EL (cell line): ENCODE results near the gene EHMT1.
"Not testable (repeated sequence)": the region's sequence is repeated elsewhere in the genome, so short reads cannot be mapped to it uniquely, and the experiment has no call there.

ENCODE experiments used
- DNase-seq: peaks from one replicate; pipeline ENCODE4 v3.0.0-alpha.2; 2016

The EHMT1 gene

DNA sequence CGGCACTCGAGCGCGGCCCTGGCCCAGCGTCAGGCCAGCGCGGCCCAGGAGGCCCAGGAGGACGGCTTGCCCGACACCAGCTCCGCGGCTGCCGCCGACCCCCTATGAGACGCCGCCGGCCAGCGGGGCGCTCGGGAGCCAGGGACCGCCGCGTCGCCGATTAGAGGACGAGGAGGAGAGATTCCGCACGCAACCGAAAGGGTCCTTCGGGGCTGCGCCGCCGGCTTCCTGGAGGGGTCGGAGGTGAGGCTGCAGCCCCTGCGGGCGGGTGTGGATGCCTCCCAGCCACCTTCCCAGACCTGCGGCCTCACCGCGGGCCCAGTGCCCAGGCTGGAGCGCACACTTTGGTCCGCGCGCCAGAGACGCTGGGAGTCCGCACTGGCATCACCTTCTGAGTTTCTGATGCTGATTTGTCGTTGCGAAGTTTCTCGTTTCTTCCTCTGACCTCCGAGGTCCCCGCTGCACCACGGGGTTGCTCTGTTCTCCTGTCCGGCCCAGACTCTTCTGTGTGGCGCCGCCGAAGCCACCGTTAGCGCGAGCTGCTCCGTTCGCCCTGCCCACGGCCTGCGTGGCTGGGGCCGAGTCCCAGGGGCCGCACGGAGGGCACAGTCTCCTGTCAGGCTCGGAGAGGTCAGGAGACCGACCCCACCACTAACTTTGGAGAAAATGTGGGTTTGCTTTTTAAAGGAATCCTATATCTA, 216.2 kb downstream of the EHMT1 start:
- DNase-seq: no peak

DNA sequence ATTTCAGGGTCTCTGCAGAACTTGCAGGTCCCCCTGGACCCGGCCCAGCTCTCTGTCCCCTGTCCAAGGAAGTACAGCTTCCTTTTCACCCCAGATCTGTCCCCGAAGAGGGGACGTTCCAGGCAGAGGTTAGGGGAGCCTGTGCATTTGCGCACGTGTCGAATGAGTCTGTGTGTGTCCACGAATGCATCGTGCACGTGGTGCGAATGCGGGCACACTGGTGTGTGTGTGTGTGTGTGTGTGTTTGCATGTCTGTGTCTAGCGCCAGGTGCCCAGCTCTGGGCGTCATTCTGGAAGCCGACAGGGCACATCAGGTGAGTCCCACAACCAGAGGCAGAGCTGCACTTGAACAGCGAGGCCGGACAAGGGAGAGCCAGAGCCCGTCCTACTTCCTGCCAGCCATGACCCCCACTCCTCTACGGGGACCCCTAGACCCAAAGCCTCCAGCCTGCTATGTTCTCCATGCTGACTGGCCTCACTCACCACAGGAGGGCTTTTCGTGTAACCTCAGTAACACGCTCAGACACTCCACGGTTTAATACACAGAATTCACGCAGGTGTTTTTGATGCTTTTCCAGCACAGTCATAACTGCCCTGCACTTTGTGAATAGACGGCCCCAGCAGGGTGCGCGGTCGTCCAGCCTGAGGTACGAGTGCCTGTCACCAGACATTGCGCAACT, 217.5 kb downstream of the EHMT1 start:
- no peak for DNase-seq

DNA sequence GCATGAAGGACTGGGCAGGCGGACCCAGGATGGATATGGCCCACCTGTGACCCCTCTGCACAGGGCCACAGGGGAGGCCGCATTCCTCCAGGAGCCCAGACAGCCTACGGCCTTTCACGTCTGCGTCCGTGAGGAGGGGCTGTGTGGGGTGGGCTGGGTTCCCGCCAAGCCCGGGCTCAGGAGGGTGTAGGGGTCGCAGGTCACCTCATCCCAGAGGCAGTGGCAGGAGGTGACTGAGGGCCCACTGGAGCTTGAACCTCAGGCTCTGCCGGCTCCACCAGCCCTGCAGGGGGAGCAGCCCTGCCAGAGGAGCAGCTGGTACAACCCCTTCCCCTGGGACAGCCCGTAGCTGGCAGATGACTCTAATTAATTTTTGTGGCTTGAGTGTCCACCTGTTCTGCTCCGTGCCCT, 218.0 kb downstream of the EHMT1 start:
- no peak for DNase-seq

DNA sequence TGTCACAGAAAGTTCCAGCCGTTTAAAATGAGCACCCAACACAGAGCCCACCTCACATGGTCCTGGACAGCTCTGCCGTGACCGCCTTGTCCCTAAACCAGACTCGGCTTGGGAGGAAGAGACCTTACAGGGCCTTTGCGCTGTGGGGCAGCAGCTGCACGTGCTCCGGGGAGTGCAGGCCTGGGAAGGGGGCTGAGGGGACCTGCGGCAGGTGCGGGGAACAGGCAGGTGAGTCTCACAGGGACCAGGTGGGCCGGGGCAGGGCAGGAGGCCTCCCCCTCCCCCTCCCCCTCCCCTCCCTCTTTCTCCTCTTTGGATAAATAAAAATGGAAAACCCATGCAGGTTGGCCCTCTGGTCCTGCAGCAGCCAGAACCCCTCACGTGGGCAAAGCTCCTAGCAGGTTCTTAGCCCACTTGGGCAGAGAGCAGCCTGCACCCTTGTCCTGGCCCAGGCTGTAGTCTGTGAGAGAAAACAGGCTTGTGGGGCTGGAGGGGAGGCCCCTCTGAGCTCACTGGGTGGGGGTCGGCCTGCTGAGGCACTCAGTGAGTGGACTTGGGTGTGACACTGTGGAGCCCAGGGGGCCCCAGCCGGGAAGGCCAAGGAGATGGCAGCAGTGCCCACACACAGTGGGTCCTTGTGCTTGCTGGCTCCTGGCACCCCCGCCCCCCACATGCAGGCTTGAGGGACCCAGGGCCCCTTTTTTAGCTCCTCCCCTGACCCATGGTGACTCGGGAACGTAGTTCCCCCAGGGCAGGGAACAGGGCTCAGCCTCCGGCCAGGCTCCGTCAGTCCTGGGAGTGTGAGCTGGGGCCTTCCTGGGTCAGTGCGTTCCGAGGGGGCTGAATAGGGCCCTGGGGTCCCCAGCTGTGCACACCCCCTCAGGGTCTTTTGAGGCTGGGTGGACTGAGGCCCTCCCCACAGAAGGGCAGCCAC, 218.8 kb downstream of the EHMT1 start:
- DNase-seq: no peak

- DNase-seq: no peak
Measured at GRCh38 chr9:137838576-137838975, 219.8 kb downstream of the EHMT1 start.

- DNase-seq: no peak
Measured at GRCh38 chr9:137843355-137843754, 224.6 kb downstream of the EHMT1 start.

GRCh38 chr9:137851516-137852267, 232.9 kb downstream of the EHMT1 start:
- DNase-seq: no peak

DNA sequence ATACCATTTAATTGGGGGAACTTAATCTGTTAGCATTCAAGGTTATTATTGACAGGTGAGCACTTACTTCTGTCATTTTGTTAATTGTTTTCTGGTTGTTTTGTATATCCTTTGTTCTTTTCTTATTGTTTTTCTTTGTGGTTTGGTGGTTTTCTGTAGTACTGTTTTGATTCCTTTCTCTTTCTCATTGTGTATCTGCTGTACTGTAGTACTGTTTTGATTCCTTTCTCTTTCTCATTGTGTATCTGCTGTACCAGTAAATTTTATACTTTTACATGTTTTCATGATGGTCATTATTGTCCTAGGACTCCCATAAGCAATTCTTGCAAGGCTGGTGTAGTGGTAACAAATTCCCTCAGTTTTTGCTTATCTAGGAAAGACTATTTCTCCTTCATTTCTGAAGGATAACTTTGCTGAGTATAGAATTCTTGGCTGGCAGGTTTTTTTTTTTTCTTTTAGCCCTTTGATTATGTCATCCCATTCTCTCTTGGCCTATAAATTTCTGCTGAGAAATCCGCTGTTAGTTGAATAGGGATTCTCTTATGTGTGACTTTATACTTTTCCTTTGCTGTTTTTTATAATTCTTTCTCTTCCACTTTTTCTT, 234.7 kb downstream of the EHMT1 start:
- DNase-seq: no peak

DNA sequence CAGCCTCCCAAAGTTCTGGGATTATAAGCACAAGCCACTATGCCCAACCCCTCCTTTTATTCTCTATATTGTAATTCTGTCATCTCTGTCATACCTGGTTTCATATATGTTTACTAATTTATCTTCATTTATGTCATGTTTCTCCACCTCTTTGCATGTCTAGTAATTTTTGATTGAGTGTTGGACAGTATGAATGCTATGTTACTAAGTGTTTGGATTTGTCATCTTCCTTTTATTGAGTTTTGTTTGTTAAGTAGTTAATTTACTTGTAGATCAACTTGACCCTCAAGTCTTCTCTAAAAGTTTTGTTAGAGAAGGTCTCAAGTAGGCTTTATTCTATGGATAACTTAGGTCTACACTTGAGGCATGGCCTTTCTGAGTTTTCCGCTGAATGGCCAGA, 241.6 kb downstream of the EHMT1 start:
- no peak for DNase-seq

- DNase-seq: no peak
Measured at GRCh38 chr9:137865581-137866145, 246.9 kb downstream of the EHMT1 start.

- DNase-seq: no peak
Measured at GRCh38 chr9:137866226-137867141, 247.7 kb downstream of the EHMT1 start.

DNA sequence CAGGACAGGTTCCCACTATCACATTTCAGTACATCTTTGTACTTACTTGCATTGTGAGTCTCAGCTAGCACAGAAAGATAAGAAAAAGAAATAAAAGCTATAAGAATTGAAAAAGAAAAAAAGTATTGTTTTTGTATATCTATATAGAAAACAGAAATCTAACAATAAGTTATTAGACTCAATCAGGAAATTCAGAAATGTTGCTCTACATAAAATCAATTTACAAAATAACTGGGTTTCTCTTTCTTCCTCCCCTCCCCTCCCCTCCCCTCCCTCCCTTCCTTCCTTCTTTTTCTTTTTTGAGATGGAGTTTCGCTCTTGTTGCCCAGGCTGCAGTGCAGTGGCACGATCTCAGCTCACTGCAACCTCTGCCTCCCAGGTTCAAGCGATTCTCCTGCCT, 251.6 kb downstream of the EHMT1 start:
- DNase-seq: no peak

- DNase-seq: no peak
Measured at GRCh38 chr9:137872296-137872695, 253.5 kb downstream of the EHMT1 start.

DNA sequence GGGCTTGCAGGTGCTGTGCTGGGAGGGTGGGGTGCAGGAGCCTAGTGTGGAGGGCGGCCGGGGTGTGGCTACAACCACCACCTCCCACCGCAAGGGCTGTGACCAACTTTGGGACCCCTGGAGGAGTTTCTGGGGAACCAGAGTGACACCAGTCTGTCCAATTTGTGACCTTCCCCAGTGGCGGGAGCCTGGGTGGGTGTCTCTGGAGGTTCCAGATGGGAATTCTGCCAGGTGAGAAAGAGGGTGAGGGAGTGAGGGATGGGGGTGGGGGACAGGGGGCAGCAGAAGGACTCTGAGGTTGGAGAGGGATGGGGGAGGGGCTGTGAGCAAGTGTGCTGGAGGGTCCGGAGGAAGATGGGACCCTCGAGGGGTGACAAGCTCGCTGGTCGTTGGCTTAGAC, 254.6 kb downstream of the EHMT1 start:
- no peak for DNase-seq

- no peak for DNase-seq
Measured at GRCh38 chr9:137873858-137874362, 255.1 kb downstream of the EHMT1 start.

- DNase-seq: no peak
Measured at GRCh38 chr9:137875354-137875753, 256.5 kb downstream of the EHMT1 start.

DNA sequence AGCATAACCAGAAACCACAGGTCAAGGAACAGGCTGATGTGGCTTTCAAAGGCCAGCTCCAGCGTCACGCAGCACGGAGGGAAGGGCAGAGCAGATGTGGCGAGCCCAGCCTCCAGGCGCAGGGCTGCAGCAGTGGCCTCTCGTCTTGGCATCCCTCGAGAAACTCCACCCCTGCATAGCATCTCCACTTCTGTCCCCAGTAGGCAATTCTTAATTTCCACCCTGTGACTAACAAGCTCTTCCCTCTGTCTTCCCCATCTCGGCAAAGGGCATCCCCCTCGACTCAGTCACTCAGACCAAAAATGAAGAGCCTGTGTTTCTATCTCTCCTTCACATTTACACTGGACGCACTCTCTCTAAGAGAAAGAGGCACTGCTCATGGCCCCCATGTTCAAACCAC, 257.0 kb downstream of the EHMT1 start:
- no peak for DNase-seq

DNA sequence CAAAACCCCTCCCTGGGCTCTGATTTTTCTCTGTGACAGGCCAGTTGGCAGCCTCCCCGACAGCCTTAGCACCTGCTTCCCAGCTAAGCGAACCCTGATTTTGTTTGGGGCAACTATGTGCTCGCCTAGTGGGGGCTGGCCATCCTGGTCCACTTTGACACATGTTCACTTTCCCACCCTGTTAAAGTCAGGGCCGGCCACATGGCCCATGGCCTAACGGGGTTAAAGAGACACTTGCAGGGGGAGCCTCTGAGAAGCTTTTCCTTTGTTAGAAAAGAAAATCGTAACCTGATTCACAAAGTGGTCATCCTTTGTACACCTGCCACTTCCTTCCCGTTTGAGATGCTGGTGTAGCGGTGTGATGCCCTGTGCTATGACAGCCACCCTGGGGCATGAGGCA, 257.5 kb downstream of the EHMT1 start:
- no peak for DNase-seq

- DNase-seq: no peak
Measured at GRCh38 chr9:137876781-137877386, 258.1 kb downstream of the EHMT1 start.

- not testable (repeated sequence) for DNase-seq
Measured at GRCh38 chr9:137877506-137878122, 258.8 kb downstream of the EHMT1 start, which contains the start of gene CACNA1B. TSS of gene CACNA1B (plus strand) at chr9:137877782. CDS start at chr9:137877934, 152 bp downstream.
